T47D (cell line): ENCODE data around the gene LGI1.

ENCODE experiments used
- DNase-seq, 2 experiments: peaks; one replicate each; pipeline versions ENCODE4 v3.0.0 to v3.0.0-alpha.2; 2011 to 2012; ENCODE audit warnings: low read depth in 1 of 2, low spot score in 1 of 2
- JUND ChIP-seq: IDR thresholded peaks from 2 replicates; pipeline ENCODE4 v1.6.1; 2012; ENCODE audit warnings: low read depth
- in situ Hi-C: cut with HindIII; loops from 2 replicates; pipeline ENCODE4 v1.10.0; 2016; ENCODE audit warnings: low sequenced_read_pairs, low pct_unique_long_range_greater_than_20kb

Gene LGI1

DNA sequence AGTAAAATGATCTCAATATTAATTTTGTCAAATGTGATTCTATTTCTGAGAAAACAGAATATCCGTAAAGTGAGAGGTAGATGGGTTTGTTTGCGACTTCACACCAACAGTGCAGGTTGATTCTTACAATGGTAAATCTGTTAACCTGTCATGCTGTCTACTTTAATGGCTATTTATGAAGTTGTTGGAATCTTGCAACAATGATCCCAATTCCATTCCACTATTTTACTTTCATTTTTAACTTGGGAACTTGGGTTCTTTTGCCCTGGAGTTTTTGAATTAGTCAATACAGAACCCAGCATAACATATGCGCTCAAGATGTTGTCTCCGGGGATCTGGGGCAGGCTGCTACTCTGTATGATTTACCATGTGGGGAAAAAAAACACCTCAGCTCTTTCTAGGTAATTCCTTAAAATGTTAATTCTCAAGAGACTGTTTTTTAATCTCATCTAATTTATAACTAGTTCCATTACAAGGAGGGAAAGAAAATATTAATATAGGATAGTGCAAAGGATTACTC, 1.2 kb downstream of the LGI1 start:
- in situ Hi-C loops: no loop called here
- no peak for TF ChIP-seq JUND
- DNase-seq: no peak

DNA sequence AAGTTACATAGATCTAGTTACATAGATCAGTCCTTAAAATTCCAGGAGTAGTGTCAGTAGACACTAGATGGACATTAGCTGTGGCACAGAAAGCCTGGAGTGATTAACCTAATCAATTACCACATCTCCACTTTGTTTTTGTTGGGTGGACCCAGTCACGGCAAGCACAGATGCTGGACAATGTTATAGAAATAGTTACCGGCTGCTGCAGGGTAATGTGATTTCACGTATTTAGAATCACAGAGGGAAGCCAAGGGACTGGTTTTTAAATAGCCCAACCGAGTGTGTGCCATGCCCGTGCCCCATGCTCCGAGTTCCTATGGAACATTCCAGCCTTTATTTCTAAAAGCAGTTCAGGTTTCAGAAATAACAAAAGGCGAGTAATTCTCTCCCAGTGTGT, 2.8 kb downstream of the LGI1 start:
- in situ Hi-C loops: no loop called here
- no peak for TF ChIP-seq JUND
- DNase-seq: no peak

DNA sequence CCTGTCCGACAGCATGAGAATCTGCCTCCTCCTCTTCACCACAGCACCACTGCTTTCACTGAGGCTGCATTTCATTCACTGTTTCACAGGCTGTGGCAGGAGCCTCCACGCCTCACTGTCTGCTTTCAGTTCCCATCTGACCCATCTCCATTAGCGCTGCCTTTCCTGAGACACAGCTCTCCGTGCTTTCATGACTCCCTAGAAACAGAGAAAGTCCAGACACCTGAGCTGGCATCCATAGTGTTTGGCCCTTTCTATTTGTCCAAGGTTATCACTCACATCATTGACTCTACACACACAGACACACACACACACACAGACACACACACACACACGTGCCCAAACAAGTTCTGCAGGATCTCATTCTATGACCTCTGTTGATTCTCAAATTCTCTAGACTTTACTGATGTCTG, 5.2 kb downstream of the LGI1 start:
- no peak for TF ChIP-seq JUND
- in situ Hi-C loops: no loop called here
- DNase-seq: peak in 1 of 2 experiments; percentile 85

DNA sequence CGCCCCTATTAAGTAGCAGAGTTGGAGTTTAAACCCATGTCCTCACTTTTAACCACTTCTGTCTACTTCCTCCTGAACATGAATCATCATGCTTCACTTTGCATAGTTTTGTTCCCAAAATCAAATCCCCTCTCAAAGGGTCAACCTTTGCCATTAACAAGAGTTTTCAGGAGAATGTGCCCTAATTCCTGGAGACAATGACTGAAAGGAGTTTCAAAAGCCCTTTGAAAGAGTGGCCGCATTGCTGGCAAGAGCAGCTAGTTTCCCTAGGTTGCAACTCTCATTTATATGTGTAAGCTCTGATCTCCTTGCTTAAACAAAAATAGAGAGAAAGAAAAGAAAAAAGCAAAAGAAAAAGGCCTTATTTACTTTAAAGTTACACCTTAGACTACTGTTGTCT, 9.2 kb downstream of the LGI1 start:
- in situ Hi-C loops: no loop called here
- TF ChIP-seq JUND: no peak
- DNase-seq: no peak

DNA sequence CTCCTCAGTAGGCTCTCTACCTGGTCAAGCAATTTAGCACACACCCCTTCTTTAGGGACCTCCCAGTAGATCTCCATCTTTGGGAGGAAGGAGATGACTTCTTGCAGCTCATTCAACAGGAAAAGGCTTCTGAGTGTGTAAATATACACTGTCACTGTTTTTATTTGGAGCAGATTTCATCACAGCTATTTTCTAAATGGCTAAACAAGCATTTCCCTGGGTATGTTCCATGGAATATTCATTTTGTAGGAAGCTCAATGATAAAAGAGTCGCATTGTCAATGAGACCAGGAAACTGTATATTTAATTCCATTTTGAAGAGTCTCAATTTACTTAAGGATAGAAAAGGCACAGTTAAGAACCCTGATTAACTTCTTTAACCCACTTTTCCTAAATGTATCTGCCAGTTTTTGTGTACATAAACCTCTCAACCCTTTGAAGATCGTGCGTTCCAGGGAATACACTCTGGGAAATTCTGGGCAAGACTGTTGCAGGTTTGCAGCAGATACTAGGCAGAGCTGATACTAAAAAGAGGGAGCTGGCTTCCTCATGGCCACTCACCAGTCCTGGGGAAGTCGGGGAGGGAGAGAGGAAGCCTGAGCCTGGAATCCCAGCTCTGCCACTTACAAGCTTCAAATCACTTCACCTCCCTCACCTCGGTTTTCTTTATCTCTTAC, 10.1 kb downstream of the LGI1 start:
- in situ Hi-C loops: no loop called here
- DNase-seq: no peak
- no peak for TF ChIP-seq JUND

DNA sequence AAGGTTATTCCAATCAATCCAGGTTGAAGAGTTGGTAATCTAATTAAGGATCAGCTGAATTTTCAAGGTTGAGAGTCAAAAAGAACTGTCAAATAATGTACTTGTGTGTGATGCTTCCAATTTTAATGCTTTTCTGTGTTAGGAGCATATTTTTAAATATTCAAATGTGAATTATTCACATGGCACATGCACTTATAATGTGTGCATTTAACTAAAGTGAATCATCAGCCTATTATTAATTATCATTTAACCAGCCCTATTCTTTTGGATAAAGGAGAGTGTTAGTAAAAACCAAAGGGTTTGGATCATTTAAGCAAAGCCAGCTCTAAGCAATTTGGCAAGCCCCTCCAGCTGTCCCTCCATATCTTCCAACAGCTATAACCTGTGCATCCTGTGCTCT, 11.2 kb downstream of the LGI1 start:
- in situ Hi-C loops: no loop called here
- no peak for TF ChIP-seq JUND
- DNase-seq: no peak

DNA sequence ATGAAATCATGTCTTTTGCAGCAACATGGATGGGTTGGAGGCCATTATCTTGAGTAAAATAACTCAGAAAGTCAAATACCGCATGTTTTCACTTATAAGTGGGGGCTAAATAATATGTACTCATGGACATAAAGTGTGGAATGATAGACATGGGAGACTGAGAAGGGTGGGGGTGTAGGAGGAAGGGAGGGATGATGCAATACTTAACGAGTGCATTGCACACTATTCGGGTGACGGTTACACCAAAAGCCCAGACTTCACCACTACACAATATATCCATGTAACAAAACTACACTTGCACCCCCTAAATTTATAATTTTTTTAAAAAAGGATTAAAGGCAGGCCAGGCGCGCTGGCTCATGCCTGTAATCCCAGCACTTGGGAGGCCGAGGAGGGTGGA, 13.6 kb downstream of the LGI1 start:
- no peak for DNase-seq
- no peak for TF ChIP-seq JUND
- in situ Hi-C loops: no loop called here

DNA sequence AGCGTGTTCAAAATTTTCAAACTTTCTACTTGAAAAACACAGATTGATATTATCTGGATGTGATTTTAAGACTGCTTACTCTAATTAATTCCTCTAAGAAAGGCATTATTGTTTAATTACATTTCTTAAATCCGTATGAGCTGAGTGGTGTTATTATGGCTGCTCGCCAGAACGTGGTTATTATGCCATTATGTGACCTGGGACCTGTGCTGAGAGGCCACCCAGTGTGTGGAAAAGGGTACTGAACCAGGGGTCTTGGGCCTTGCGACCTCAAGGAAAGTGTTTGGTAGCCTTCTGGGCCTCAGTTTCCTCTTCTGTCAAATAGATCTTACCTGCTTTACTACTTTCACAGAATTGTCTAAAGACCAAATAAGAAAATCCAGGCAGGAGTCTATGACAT, 15.4 kb downstream of the LGI1 start:
- no peak for TF ChIP-seq JUND
- DNase-seq: no peak
- in situ Hi-C loops: no loop called here

DNA sequence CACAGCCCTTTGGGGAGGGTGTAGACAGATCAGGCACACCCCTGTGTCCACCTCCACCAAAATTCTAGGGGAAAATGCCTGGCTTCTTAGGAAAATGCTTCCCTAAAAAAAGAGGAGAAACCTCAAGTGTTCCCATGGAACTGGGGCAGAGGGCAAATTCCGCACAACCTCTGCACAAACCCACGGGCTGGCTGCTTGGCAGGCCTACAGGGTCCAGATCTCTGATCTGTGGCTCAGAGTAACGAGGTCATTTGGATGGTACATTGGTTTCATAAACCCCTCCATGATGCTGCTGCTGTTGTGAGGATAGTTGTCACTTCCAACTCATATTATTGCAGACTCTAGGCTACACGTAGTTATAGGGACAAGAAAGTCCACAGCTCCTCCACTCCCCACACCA, 16.0 kb downstream of the LGI1 start:
- TF ChIP-seq JUND: no peak

DNA sequence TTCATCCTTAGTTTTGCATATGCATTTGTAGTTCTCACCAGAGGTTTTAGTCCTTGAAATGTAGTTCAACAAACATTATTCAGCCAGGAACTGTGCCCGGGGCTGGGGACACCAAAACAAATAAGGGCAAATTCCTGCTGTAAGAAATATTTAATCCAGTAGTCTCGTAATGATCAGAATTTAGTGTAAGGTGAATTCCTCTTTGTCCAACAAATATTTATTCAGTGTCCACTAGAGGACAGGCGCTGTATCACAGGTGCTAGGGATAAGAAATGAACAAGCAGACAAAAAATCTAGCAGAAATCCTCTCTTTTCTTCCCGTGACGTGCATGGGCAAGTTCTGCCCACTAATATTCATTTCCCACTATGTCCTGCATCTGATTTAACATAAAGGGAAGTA, 17.6 kb downstream of the LGI1 start:
- in situ Hi-C loops: no loop called here
- 0 out of 2 replicates have a peak, but pooled peaks have one; percentile 40 for TF ChIP-seq JUND
- DNase-seq: peak in 1 of 2 experiments; percentile 72

More for the DNA sequence above, 16.0 kb downstream of the LGI1 start:
- in situ Hi-C loops: no loop called here
- no peak for DNase-seq

DNA sequence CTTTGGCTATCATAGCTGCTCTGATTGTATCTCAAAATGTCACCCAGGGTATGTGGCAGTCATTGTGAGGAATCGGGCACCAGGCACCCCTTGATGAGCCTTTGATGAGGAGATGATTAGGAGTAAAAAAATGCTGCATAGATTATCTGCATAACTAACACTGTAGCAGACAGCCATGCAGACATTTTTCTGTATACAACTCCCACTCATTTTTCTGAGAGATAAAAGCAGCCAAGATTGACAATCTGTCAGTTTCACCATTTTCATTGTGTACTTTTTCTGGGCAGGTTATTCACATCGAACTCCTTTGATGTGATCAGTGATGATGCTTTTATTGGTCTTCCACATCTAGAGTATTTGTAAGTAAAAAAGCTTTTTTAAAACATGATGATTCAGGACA, 19.4 kb downstream of the LGI1 start:
- TF ChIP-seq JUND: peak; percentile 40; the same call in 1 of the 2 replicates
- in situ Hi-C loops: no loop called here
- DNase-seq: no peak

DNA sequence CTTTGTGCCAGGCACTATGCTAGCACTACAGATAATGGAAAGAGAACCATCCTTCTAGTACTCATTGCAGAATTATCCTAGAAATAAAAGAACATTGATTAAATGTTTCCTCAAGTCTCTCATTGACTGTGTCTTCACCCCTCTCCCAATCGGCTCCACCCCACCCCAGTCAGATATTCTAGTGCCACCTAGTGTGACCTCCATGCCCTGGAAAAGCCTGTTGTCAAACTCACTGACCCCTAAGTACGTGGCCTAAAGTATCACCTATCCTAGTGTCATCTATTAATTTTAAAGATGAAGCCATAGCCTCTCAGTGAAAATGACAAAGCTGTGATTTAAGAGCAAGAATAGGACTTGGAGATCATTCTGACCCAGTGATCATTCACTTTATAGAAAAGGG, 26.3 kb downstream of the LGI1 start:
- in situ Hi-C loops: no loop called here
- no peak for DNase-seq
- no peak for TF ChIP-seq JUND

DNA sequence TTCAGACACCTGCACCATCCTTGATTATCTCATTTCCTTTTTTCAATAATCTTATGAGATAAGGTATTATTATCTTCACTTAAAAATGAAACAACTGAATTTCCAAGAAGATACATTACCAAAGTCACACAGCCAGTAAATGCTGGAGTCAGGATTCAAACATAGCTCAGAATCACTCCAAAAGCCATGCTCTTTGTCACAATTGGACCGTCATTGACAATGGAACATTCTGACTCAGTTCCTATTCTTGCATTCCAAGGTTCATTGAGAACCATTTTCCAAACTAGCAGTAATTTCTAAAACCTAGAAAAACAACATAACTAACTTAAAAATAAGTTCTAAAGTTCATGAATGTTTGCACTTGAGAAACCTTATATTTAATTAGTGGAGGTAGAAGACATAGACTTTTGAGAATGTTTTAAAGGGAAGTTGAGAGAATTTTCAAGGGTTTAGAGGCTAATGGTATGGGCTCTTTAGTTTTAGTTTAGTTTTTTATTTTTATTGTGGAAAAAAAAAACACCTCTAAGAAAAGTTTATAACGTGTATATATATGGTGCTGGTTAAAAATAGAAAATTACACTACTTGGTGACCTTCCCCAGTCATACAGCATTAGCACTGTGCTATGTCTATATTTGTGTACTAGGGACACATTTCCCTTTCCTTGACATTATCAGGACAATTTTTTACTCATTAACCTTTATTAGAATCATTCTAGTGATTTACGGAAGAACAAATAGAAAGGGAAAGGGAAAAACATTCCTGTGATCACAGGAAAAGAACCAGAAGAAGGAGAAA, 30.9 kb downstream of the LGI1 start:
- no peak for DNase-seq
- TF ChIP-seq JUND: no peak
- in situ Hi-C loops: no loop called here
